Fibroblast of villous mesenchyme (primary cell): ENCODE data around the gene NPAS1. TPM values are rescaled to one million over a fixed set of nuclear protein-coding genes. Genes with fewer than 3 reads are reported as not detected.
A peak's percentile ranks its signal among the peaks of the same experiment; 100 is the strongest.

Experiments used
- DNase-seq: peaks from one replicate; pipeline ENCODE4 v3.0.0-alpha.2; 2010; ENCODE audit warnings: low read depth
- H3K4me3 ChIP-seq: 2 replicates; pipeline ENCODE4 v1.5.1; 2011; ENCODE audit warnings: low read depth, mild to moderate bottlenecking, low read length
- CTCF ChIP-seq: IDR thresholded peaks from 2 replicates; pipeline ENCODE4 v1.5.1; 2012; ENCODE audit warnings: low read depth, mild to moderate bottlenecking, low read length; ENCODE audit not compliant: insufficient read depth
- total RNA-seq: library from RNA; depleted of rRNA; stranded (reverse); fragments of >200 nt; gene quantifications from 2 replicates; pipeline ENCODE4 v1.2.3, GENCODE V29; 2012

NPAS1 gene
- total RNA-seq, 1 donor = 0.86 TPM

GRCh38 chr19:46990991-46991676, 28.5 kb upstream of the NPAS1 start:
- H3K4me3 ChIP-seq = no peak overlapping the region
- DNase-seq = peak; percentile 89
- peak; percentile 91 for TF ChIP-seq CTCF

- H3K4me3 ChIP-seq = no peak overlapping the region
- no peak for DNase-seq
- no peak for TF ChIP-seq CTCF
Observed at GRCh38 chr19:46992699-46993535, 26.7 kb upstream of the NPAS1 start.

GRCh38 chr19:46993622-46994021, 26.0 kb upstream of the NPAS1 start:
- TF ChIP-seq CTCF = no peak
- DNase-seq = no peak
- H3K4me3 ChIP-seq = no peak overlapping the region

- no peak overlapping the region for H3K4me3 ChIP-seq
- TF ChIP-seq CTCF = no peak
- no peak for DNase-seq
Observed at GRCh38 chr19:46994141-46994686, 25.4 kb upstream of the NPAS1 start.

GRCh38 chr19:46995492-46995891, 24.1 kb upstream of the NPAS1 start:
- TF ChIP-seq CTCF = no peak
- H3K4me3 ChIP-seq = no peak overlapping the region
- DNase-seq = no peak

- no peak for DNase-seq
- no peak overlapping the region for H3K4me3 ChIP-seq
- no peak for TF ChIP-seq CTCF
Observed at GRCh38 chr19:46998445-46999125, 21.1 kb upstream of the NPAS1 start.
